Hematopoietic multipotent progenitor cell treated with erythropoietin and hydrocortisone succinate and interleukin-3 and kit ligand, for 17 days (in vitro differentiated cells): ENCODE results near the gene SUPT4H1.

Experiments used
- DNase-seq: peaks from one replicate; pipeline ENCODE4 v3.0.0-alpha.2; 2015; ENCODE audit warnings: low spot score

SUPT4H1 gene

GRCh38 chr17:58303971-58304749, 47.8 kb downstream of the SUPT4H1 start:
- peak; percentile 55 for DNase-seq

GRCh38 chr17:58302919-58303585, 48.9 kb downstream of the SUPT4H1 start:
- DNase-seq, result no peak

GRCh38 chr17:58302171-58302918, 49.7 kb downstream of the SUPT4H1 start:
- DNase-seq, result no peak

- no peak for DNase-seq
Observed at GRCh38 chr17:58301504-58302150, 50.4 kb downstream of the SUPT4H1 start.

GRCh38 chr17:58300336-58300735, 51.7 kb downstream of the SUPT4H1 start:
- no peak for DNase-seq
